Body of pancreas (tissue), 4 donors: Measurements from ENCODE around the gene KIFAP3. TPM values are rescaled to one million over a fixed set of nuclear protein-coding genes. Genes with fewer than 3 reads are reported as not detected.
"Not testable (repeated sequence)": the region's sequence is repeated elsewhere in the genome, so short reads cannot be mapped to it uniquely, and the experiment has no call there.

Experiments used
- ATAC-seq: fragments of 150-250 bp; one replicate; pipeline ENCODE4 v1.9.1; 2016
- DNase-seq, 4 donors: peaks; one replicate each; pipeline ENCODE4 v3.0.0-alpha.2; 2019
- H3K27ac ChIP-seq, 4 donors: fragments of 200-600 bp; sonication (generic); 1 replicate in 3 of 4; 2 replicates in 1 of 4; pipeline versions ENCODE4 v1.5.1 to v1.6.1; 2016 to 2019; ENCODE audit warnings: mild to moderate bottlenecking in 1 of 4, mixed read lengths in 1 of 4, moderate library complexity in 1 of 4
- H3K27me3 ChIP-seq, 2 donors: fragments of 200-600 bp; sonication (generic); one replicate each; pipeline ENCODE4 v1.6.0; 2016; ENCODE audit warnings: mild to moderate bottlenecking in 1 of 2
- H3K36me3 ChIP-seq, 2 donors: fragments of 200-600 bp; sonication (generic); replicated peaks in 1 of 2; 2 replicates each; pipeline ENCODE4 v1.5.1; 2016; ENCODE audit warnings: low read depth in 2 of 2; ENCODE audit not compliant: insufficient read depth in 1 of 2
- H3K4me1 ChIP-seq: fragments of 200-600 bp; sonication (generic); one replicate; pipeline ENCODE4 v1.6.0; 2016
- H3K4me3 ChIP-seq, 2 donors: fragments of 200-600 bp; sonication (generic); 1 replicate in 1 of 2; 2 replicates in 1 of 2; pipeline ENCODE4 v1.5.1; 2016 to 2019
- H3K9me3 ChIP-seq, 3 donors: fragments of 200-600 bp; sonication (generic); 1 replicate in 2 of 3; 2 replicates in 1 of 3; pipeline ENCODE4 v1.5.1; 2016
- CTCF ChIP-seq, 7 experiments: fragments of 450-650 bp in 4 of 7; fragments of 200-600 bp in 3 of 7; sonication (generic) in 3 of 7; IDR thresholded peaks; one replicate each; pipeline ENCODE4 v1.5.1; 2016 to 2019; ENCODE audit warnings: antibody characterized with exemption in 7 of 7
- POLR2A ChIP-seq, 3 donors: fragments of 450-650 bp; IDR thresholded peaks; one replicate each; pipeline ENCODE4 v1.6.1; 2016; ENCODE audit warnings: antibody characterized with exemption in 3 of 3, mild to moderate bottlenecking in 2 of 3
- WGBS, 2 donors: methylation state at CpG; one replicate each; pipeline ENCODE4 v1.1.5; 2017; 5-methylcytosine and 5-hydroxymethylcytosine counted together
- intact Hi-C: fragments of 100-400 bp; cut with DNase I; formaldehyde crosslinking; loops from one replicate; pipeline ENCODE4 v1.15.1; 2023
- total RNA-seq, 2 donors: library from RNA; depleted of rRNA; stranded (reverse); fragments of >200 nt; gene quantifications; one replicate each; pipeline ENCODE4 v1.1.0, GENCODE V29; 2016

The KIFAP3 gene
- total RNA-seq, 2 donors from 2014 or later: 9.6 to 16.9 TPM

DNA sequence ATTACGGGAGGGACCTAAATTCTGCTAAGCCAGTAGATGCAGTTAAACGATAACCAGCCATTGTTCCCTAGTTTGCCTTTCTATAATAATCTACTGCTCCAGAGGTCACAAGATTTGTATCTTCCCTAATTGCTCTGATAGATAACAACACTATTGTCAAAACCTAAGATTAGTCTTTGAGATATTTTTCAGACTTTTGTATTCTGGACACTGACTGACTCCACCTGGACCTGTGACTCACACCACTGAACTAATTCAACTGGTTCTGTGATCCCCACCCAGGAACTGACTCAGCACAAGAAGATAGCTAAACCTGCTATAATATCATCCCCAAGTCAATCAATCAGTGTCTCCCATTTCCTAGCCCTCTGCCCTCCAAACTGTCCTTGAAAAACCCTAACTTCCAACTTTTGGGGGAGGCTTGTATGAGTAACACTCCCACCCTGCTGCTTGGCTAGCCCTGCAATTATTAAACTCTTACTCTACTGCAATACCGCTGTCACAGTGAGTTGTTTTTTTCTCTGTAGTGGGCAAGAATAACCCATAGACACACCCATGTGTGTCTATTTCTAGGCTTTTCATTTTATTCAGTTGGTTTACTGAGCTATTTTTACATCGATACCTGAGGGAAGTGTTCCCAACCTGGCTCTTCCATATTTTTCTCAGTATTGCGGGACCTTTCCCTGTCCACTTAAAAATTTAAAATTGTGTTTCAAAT, 11.2 kb downstream of the KIFAP3 start:
- intact Hi-C loops: no loop called here
- H3K27ac ChIP-seq: no peak overlapping the region
- H3K9me3 ChIP-seq: no peaks in the 10 kb centered on the region
- WGBS, 2 donors: 92 to 93% methylated on average over 5 of the region's 5 CpGs
- H3K36me3 ChIP-seq: no peaks in the 10 kb centered on the region
- H3K4me1 ChIP-seq: peaks cover 7% of the 10 kb centered on the region
- DNase-seq (no peak), ATAC-seq (no peak)
- no peaks in the 10 kb centered on the region for H3K27me3 ChIP-seq
- H3K4me3 ChIP-seq: no peak overlapping the region
- no peak for TF ChIP-seq CTCF (IDR thresholded peaks at IDR 0.05)
- TF ChIP-seq POLR2A (IDR thresholded peaks at IDR 0.05): no peak

DNA sequence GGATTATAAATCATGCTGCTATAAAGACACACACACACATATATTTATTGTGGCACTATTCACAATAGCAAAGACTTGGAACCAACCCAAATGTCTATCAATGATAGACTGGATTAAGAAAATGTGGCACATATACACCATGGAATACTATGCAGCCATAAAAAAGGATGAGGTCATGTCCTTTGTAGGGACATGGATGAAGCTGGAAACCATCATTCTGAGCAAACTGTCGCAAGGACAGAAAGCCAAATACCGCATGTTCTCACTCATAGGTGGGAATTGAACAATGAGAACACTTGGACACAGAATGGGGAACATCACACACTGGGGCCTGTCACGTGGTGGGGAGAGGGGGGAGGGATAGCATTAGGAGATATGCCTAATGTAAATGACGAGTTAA, 12.8 kb downstream of the KIFAP3 start:
- DNase-seq, H3K4me1 ChIP-seq, H3K36me3 ChIP-seq, intact Hi-C loops, H3K27me3 ChIP-seq, ATAC-seq, H3K9me3 ChIP-seq, H3K4me3 ChIP-seq, H3K27ac ChIP-seq: not testable (repeated sequence)
- WGBS, 2 donors: 93 to 96% methylated on average over 4 of the region's 4 CpGs

- DNase-seq, H3K27me3 ChIP-seq, H3K27ac ChIP-seq, ATAC-seq, H3K4me1 ChIP-seq, H3K4me3 ChIP-seq, intact Hi-C loops, H3K36me3 ChIP-seq, H3K9me3 ChIP-seq: not testable (repeated sequence)
- 53 to 56% methylated on average over 3 of the region's 3 CpGs for whole genome bisulfite sequencing, 2 donors
These were observed 14.4 kb downstream of the KIFAP3 start for GRCh38 chr1:170060015-170060520.

GRCh38 chr1:170049176-170049800, 25.2 kb downstream of the KIFAP3 start:
- TF ChIP-seq POLR2A (IDR thresholded peaks at IDR 0.05) (no peak), CTCF (IDR thresholded peaks at IDR 0.05) (no peak)
- Histone ChIP-seq H3K4me1 (no peaks in the 10 kb centered on the region), H3K27ac (no peak overlapping the region), H3K27me3 (no peaks in the 10 kb centered on the region), H3K4me3 (no peak overlapping the region), H3K9me3 (no peaks in the 10 kb centered on the region), H3K36me3 (no peaks in the 10 kb centered on the region)
- 70 to 96% methylated on average over 3 of the region's 3 CpGs for WGBS, 2 donors
- no peak for ATAC-seq
- no peak for DNase-seq
- intact Hi-C loops: no loop called here

GRCh38 chr1:170048515-170048914, 26.0 kb downstream of the KIFAP3 start:
- intact Hi-C loops: no loop called here
- DNase-seq (no peak), ATAC-seq (no peak)
- 92 to 100% methylated on average over 3 to 7 of the region's 7 CpGs for WGBS, 2 donors
- Histone ChIP-seq H3K4me1 (no peaks in the 10 kb centered on the region), H3K27me3 (no peaks in the 10 kb centered on the region), H3K36me3 (no peaks in the 10 kb centered on the region), H3K9me3 (no peaks in the 10 kb centered on the region), H3K27ac (no peak overlapping the region), H3K4me3 (no peak overlapping the region)
- TF ChIP-seq CTCF (IDR thresholded peaks at IDR 0.05): no peak
- TF ChIP-seq POLR2A (IDR thresholded peaks at IDR 0.05): no peak
